KMS-11 (cell line): ENCODE measurements around the gene ENPP5.

Source experiments
- H2AFZ ChIP-seq: fragments of 200-600 bp; sonication (generic); 2 replicates; pipeline ENCODE4 v1.6.1; 2016; ENCODE audit warnings: antibody characterized with exemption, mixed run types, low read depth
- H3K27ac ChIP-seq: fragments of 200-600 bp; sonication (generic); 2 replicates; pipeline ENCODE4 v1.6.1; 2016; ENCODE audit warnings: mild to moderate bottlenecking, mixed run types
- H3K27me3 ChIP-seq: fragments of 200-600 bp; sonication (generic); 2 replicates; pipeline ENCODE4 v1.6.1; 2017; ENCODE audit warnings: mild to moderate bottlenecking, low read depth, mixed run types, moderate library complexity; ENCODE audit not compliant: insufficient read depth
- H3K36me3 ChIP-seq: fragments of 200-600 bp; sonication (generic); 2 replicates; pipeline ENCODE4 v1.6.1; 2017; ENCODE audit warnings: mild to moderate bottlenecking, mixed run types; ENCODE audit not compliant: insufficient read depth
- H3K4me1 ChIP-seq: fragments of 200-600 bp; sonication (generic); 2 replicates; pipeline ENCODE4 v1.6.1; 2016; ENCODE audit warnings: mild to moderate bottlenecking, low read depth, mixed run types; ENCODE audit not compliant: poor library complexity, severe bottlenecking
- H3K4me2 ChIP-seq: fragments of 200-600 bp; sonication (generic); 2 replicates; pipeline ENCODE4 v1.7.0; 2016; ENCODE audit warnings: mild to moderate bottlenecking, mixed run types
- H3K4me3 ChIP-seq: fragments of 200-600 bp; sonication (generic); IDR thresholded peaks from 2 replicates; pipeline ENCODE4 v1.6.1; 2017; ENCODE audit warnings: low read depth, low read length, mixed read lengths; ENCODE audit not compliant: insufficient read depth
- H3K79me2 ChIP-seq: fragments of 200-600 bp; sonication (generic); 2 replicates; pipeline ENCODE4 v1.6.1; 2016; ENCODE audit warnings: low read depth, mixed run types; ENCODE audit not compliant: insufficient read depth
- H3K9ac ChIP-seq: fragments of 200-600 bp; sonication (generic); 2 replicates; pipeline ENCODE4 v1.6.1; 2016; ENCODE audit warnings: mild to moderate bottlenecking, mixed run types
- H4K20me1 ChIP-seq: fragments of 200-600 bp; sonication (generic); 2 replicates; pipeline ENCODE4 v1.6.1; 2016; ENCODE audit warnings: mild to moderate bottlenecking, mixed run types; ENCODE audit not compliant: insufficient read depth
- CTCF ChIP-seq: fragments of 200-600 bp; sonication (generic); conservative IDR thresholded peaks from 2 replicates; pipeline ENCODE4 v1.6.1; 2017; ENCODE audit warnings: low read depth, mild to moderate bottlenecking, antibody characterized with exemption, low read length, moderate library complexity, mixed read lengths

The ENPP5 gene

GRCh38 chr6:46186583-46186982, 15.8 kb upstream of the ENPP5 start:
- Histone ChIP-seq H4K20me1 (no peaks in the 10 kb centered on the region), H3K27me3 (no peaks in the 10 kb centered on the region), H3K36me3 (no peaks in the 10 kb centered on the region), H2AFZ (no peak overlapping the region), H3K4me2 (no peak overlapping the region), H3K9ac (no peak overlapping the region), H3K79me2 (no peaks in the 10 kb centered on the region), H3K27ac (no peak overlapping the region), H3K4me1 (no peaks in the 10 kb centered on the region), H3K4me3 (no peak overlapping the region)
- no peak for TF ChIP-seq CTCF

- Histone ChIP-seq H3K79me2 (no peaks in the 10 kb centered on the region), H3K4me2 (no peak overlapping the region), H3K4me1 (no peaks in the 10 kb centered on the region), H2AFZ (no peak overlapping the region), H3K9ac (no peak overlapping the region), H3K36me3 (no peaks in the 10 kb centered on the region), H3K27ac (no peak overlapping the region), H3K27me3 (no peaks in the 10 kb centered on the region), H3K4me3 (no peak overlapping the region), H4K20me1 (no peaks in the 10 kb centered on the region)
- no peak for TF ChIP-seq CTCF
Observed at GRCh38 chr6:46184114-46184513, 13.3 kb upstream of the ENPP5 start.

- no peak overlapping the region for H3K9ac ChIP-seq
- H3K79me2 ChIP-seq: no peaks in the 10 kb centered on the region
- H3K4me2 ChIP-seq: peak overlapping the region; percentile 23
- H4K20me1 ChIP-seq: no peaks in the 10 kb centered on the region
- H3K4me1 ChIP-seq: peaks cover 33% of the 10 kb centered on the region
- H3K27me3 ChIP-seq: peaks cover 10% of the 10 kb centered on the region
- no peak overlapping the region for H2AFZ ChIP-seq
- no peak overlapping the region for H3K27ac ChIP-seq
- TF ChIP-seq CTCF: no peak
- H3K4me3 ChIP-seq: no peak overlapping the region
- no peaks in the 10 kb centered on the region for H3K36me3 ChIP-seq
Observed at GRCh38 chr6:46175976-46176375, 5.2 kb upstream of the ENPP5 start.

GRCh38 chr6:46175446-46175845, 4.7 kb upstream of the ENPP5 start:
- Histone ChIP-seq H3K4me2 (peak overlapping the region; percentile 23), H3K4me3 (no peak overlapping the region), H3K27me3 (peaks cover 10% of the 10 kb centered on the region), H3K27ac (no peak overlapping the region), H4K20me1 (no peaks in the 10 kb centered on the region), H3K36me3 (no peaks in the 10 kb centered on the region), H3K79me2 (no peaks in the 10 kb centered on the region), H3K9ac (no peak overlapping the region), H2AFZ (no peak overlapping the region), H3K4me1 (peaks cover 33% of the 10 kb centered on the region)
- TF ChIP-seq CTCF: no peak

GRCh38 chr6:46174904-46175303, 4.1 kb upstream of the ENPP5 start:
- no peak overlapping the region for H3K27ac ChIP-seq
- no peaks in the 10 kb centered on the region for H3K79me2 ChIP-seq
- no peak overlapping the region for H3K9ac ChIP-seq
- H3K4me2 ChIP-seq: peak overlapping the region; percentile 23
- TF ChIP-seq CTCF: no peak
- no peaks in the 10 kb centered on the region for H3K36me3 ChIP-seq
- peaks cover 33% of the 10 kb centered on the region for H3K4me1 ChIP-seq
- H3K27me3 ChIP-seq: peaks cover 10% of the 10 kb centered on the region
- no peak overlapping the region for H3K4me3 ChIP-seq
- H2AFZ ChIP-seq: no peak overlapping the region
- H4K20me1 ChIP-seq: no peaks in the 10 kb centered on the region
